Measurements from ENCODE around the gene CACYBP. TPM values are rescaled to one million over a fixed set of nuclear protein-coding genes. Genes with fewer than 3 reads are reported as not detected.

CACYBP gene
- total RNA-seq, 1 donor: 71.7 TPM

DNA sequence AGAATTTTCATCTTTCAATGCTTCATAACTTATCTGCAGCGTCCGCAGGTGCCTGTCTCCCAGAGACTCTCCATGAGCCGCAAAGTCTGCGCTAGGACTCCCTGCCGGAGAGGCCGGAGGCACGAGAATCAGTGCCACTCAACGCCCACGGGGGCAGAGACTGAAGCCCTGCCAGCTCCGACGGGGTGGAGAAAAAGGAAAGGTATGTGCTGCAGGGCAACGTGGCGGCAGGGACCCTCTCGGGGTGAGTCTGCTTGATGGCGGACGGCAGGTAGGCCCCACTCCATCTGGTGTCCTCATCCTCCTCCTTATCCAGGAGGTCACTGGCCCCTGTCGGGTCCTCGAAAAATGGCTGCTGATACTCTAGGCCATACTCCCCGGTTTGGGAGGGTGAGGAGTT lies 45.4 kb downstream of the CACYBP start:
- TF ChIP-seq, protein P1, sequence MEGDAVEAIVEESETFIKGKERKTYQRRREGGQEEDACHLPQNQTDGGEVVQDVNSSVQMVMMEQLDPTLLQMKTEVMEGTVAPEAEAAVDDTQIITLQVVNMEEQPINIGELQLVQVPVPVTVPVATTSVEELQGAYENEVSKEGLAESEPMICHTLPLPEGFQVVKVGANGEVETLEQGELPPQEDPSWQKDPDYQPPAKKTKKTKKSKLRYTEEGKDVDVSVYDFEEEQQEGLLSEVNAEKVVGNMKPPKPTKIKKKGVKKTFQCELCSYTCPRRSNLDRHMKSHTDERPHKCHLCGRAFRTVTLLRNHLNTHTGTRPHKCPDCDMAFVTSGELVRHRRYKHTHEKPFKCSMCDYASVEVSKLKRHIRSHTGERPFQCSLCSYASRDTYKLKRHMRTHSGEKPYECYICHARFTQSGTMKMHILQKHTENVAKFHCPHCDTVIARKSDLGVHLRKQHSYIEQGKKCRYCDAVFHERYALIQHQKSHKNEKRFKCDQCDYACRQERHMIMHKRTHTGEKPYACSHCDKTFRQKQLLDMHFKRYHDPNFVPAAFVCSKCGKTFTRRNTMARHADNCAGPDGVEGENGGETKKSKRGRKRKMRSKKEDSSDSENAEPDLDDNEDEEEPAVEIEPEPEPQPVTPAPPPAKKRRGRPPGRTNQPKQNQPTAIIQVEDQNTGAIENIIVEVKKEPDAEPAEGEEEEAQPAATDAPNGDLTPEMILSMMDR (IDR thresholded peaks at IDR 0.05; ENCODE audit: extremely low read depth, low read depth, low read length): no peak
- Histone ChIP-seq H3K4me2 (ENCODE audit: insufficient read depth, low read length) (no peak overlapping the region), H3K27me3 (ENCODE audit: insufficient read depth, low read length) (no peaks in the 10 kb centered on the region)

DNA sequence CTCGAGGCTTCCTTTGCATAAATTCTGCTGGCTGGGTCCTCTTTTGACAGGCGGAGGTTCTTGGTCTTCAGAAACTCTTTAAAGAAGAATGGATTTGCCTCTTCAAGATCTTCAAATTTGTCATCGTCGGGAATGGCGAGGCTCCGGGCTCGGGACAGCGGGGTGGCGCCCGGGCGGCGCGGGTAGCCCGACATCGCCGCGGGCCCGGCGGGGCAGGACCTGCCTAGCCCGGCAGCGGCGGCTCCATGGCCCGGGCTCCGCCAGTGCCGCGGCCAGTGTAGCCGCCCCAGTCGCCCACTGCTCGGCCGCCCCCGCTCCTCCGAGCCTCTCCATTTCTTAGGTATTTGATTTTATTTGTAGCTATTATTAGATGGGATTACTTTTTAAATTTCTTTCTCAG lies 45.8 kb downstream of the CACYBP start:
- Histone ChIP-seq H3K4me1 (ENCODE audit: insufficient read depth, low read length) (no peaks in the 10 kb centered on the region), H3K27ac (ENCODE audit: low read depth, low read length) (no peak overlapping the region), H4K20me1 (ENCODE audit: insufficient read depth, low read length) (no peaks in the 10 kb centered on the region), H2AFZ (ENCODE audit: low read length) (no peak overlapping the region), H3K27me3 (ENCODE audit: insufficient read depth, low read length) (no peaks in the 10 kb centered on the region), H3K9me3 (ENCODE audit: low read depth, low read length) (no peaks in the 10 kb centered on the region), H3K36me3 (ENCODE audit: insufficient read depth, low read length) (no peaks in the 10 kb centered on the region), H3K79me2 (ENCODE audit: insufficient read depth, low read length) (no peaks in the 10 kb centered on the region), H3K4me2 (ENCODE audit: insufficient read depth, low read length) (no peak overlapping the region), H3K4me3 (ENCODE audit: insufficient read depth, low read length) (no peak overlapping the region)
- TF ChIP-seq, protein P1 (IDR thresholded peaks at IDR 0.05; ENCODE audit: extremely low read depth, low read depth, low read length): no peak
- no peak for DNase-seq (ENCODE audit: insufficient read length, low spot score, missing footprints)

More for the DNA sequence above, 45.4 kb downstream of the CACYBP start:
- no peaks in the 10 kb centered on the region for H4K20me1 ChIP-seq (ENCODE audit: insufficient read depth, low read length)
- H3K9me3 ChIP-seq (ENCODE audit: low read depth, low read length): no peaks in the 10 kb centered on the region
- H3K36me3 ChIP-seq (ENCODE audit: insufficient read depth, low read length): no peaks in the 10 kb centered on the region
- no peak overlapping the region for H2AFZ ChIP-seq (ENCODE audit: low read length)
- no peak for DNase-seq (ENCODE audit: insufficient read length, low spot score, missing footprints)
- no peak overlapping the region for H3K4me3 ChIP-seq (ENCODE audit: insufficient read depth, low read length)
- H3K4me1 ChIP-seq (ENCODE audit: insufficient read depth, low read length): no peaks in the 10 kb centered on the region
- no peak overlapping the region for H3K27ac ChIP-seq (ENCODE audit: low read depth, low read length)
- no peaks in the 10 kb centered on the region for H3K79me2 ChIP-seq (ENCODE audit: insufficient read depth, low read length)

DNA sequence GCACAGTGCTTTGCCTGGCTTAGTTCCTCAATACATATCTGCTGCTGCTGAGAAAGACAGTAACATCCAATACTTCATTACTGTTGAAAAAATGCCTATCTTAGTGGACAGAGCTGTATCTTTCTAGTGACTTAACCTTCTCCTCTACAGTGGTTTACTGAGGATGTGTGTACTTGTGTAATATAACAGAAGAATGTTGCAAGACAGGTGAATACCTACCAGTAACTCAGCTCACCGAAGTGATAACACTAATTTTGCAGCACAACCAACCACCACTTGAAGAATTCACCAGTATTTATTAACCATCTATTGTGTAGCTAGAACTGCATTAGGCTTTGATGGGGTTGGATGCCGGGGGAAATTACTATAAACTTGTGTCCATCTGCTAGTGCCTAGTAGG lies 51.2 kb downstream of the CACYBP start:
- TF ChIP-seq, protein P1 (IDR thresholded peaks at IDR 0.05; ENCODE audit: extremely low read depth, low read depth, low read length): no peak
- Histone ChIP-seq H3K4me2 (ENCODE audit: insufficient read depth, low read length) (no peak overlapping the region), H4K20me1 (ENCODE audit: insufficient read depth, low read length) (no peaks in the 10 kb centered on the region)

DNA sequence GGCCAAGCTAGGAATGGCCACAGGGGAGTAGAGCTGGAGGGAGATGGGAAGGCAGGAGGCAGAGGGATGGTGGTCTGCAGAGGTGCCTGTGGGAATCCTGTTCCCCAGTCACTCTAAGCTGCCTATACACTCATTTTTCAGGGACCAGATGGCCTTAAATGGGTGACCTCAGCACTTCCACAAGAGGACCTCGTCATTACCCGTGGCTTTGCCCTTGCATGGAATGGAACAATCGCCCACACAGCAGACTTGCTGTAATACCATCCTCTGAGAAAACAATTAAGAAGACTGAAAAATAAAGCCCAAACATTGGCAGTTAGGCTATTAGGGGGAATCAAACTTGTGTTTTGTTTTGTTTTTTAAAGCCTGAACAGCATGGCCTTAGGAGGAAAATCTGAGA lies 55.0 kb downstream of the CACYBP start:
- Histone ChIP-seq H3K4me3 (ENCODE audit: insufficient read depth, low read length) (no peak overlapping the region), H3K79me2 (ENCODE audit: insufficient read depth, low read length) (no peaks in the 10 kb centered on the region), H3K9me3 (ENCODE audit: low read depth, low read length) (no peaks in the 10 kb centered on the region), H3K4me2 (ENCODE audit: insufficient read depth, low read length) (no peak overlapping the region), H3K27ac (ENCODE audit: low read depth, low read length) (no peak overlapping the region), H4K20me1 (ENCODE audit: insufficient read depth, low read length) (no peaks in the 10 kb centered on the region), H3K4me1 (ENCODE audit: insufficient read depth, low read length) (no peaks in the 10 kb centered on the region), H3K36me3 (ENCODE audit: insufficient read depth, low read length) (no peaks in the 10 kb centered on the region), H2AFZ (ENCODE audit: low read length) (no peak overlapping the region), H3K27me3 (ENCODE audit: insufficient read depth, low read length) (no peaks in the 10 kb centered on the region)
- no peak for DNase-seq (ENCODE audit: insufficient read length, low spot score, missing footprints)
- TF ChIP-seq, protein P1 (IDR thresholded peaks at IDR 0.05; ENCODE audit: extremely low read depth, low read depth, low read length): no peak

More for the DNA sequence above, 51.2 kb downstream of the CACYBP start:
- H3K4me1 ChIP-seq (ENCODE audit: insufficient read depth, low read length): no peaks in the 10 kb centered on the region
- H3K4me3 ChIP-seq (ENCODE audit: insufficient read depth, low read length): no peak overlapping the region
- H3K36me3 ChIP-seq (ENCODE audit: insufficient read depth, low read length): no peaks in the 10 kb centered on the region
- H3K27me3 ChIP-seq (ENCODE audit: insufficient read depth, low read length): no peaks in the 10 kb centered on the region
- H3K9me3 ChIP-seq (ENCODE audit: low read depth, low read length): no peaks in the 10 kb centered on the region
- no peak overlapping the region for H3K27ac ChIP-seq (ENCODE audit: low read depth, low read length)
- H3K79me2 ChIP-seq (ENCODE audit: insufficient read depth, low read length): no peaks in the 10 kb centered on the region
- no peak for DNase-seq (ENCODE audit: insufficient read length, low spot score, missing footprints)
- no peak overlapping the region for H2AFZ ChIP-seq (ENCODE audit: low read length)

Small RNAs within 50 kb of the gene (small RNA-seq; reads per million reads assigned to genes)
- gene RF00019: not detected
- not detected for gene RNU6-307P

Other genes starting within 250 kb of the CACYBP start
- 17.1 and 17.7 TPM in 2 replicates for gene MRPS14, start 23.5 kb downstream of the CACYBP start, total RNA-seq
- gene TNN, start 67.9 kb downstream of the CACYBP start, total RNA-seq: under 0.01 TPM in 1 of 2 replicates, not detected in the other
- 0.59 and 1.1 TPM in 2 replicates for gene KIAA0040, start 192.8 kb downstream of the CACYBP start, total RNA-seq

All from osteoblast (primary cell).